Measurements from ENCODE around the gene IRF5.
A peak's percentile ranks its signal among the peaks of the same experiment; 100 is the strongest.
"Not testable (repeated sequence)": the region's sequence is repeated elsewhere in the genome, so short reads cannot be mapped to it uniquely, and the experiment has no call there.

Gene IRF5

DNA sequence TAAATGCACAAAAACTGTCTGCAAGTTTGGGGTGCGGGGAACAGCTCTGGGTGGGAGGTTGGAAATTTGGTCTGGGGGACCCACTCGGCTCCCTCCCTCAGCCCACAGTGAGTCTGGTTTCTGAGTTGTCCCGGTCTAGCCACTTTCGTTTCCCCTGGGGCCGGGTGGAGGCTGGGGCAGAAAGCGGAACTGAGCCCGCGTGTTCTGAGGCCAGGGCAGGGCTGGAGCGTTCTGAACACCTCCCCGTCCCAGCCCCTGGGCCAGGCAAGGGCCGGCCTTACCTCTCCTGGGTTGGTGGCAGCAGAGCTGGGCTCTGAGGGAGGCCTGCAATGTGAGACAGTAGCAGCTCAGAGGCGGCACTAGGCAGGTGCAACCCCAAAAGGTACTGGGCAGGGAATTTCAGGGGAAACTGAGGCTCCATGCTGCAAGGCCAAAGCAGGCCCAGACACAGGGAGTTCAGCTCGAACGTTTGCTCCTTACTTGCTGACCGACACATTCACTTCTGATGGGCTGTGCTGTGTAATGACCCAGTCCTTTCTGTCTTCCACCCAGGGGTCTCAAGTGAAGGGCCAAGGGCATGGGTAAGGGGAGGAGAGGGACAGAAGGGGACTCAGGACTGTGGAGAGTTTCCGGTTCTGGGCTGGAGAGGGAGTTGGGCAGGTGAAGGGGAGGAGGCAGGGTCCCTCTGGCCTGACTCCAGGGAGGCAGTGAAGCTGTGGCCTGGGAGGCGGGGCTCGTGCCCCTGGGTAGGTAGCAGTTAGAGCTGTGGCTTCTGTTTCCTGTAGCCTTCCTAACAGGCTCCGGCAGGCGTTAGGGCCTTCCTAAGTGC lies 3.0 kb downstream of the IRF5 start:
- peaks cover 43% of the 10 kb centered on the region for H3K4me1 ChIP-seq (ENCODE audit: control insufficient read depth, low read length)
- peak overlapping the region; percentile 62 for H3K4me2 ChIP-seq (ENCODE audit: low read length)
- H3K9me3 ChIP-seq (ENCODE audit: control insufficient read depth, insufficient read depth, low read length), result no peaks in the 10 kb centered on the region
- H3K4me3 ChIP-seq (ENCODE audit: low read length), result peak overlapping the region; percentile 76
- H3K9me2 ChIP-seq (replicated peaks; ENCODE audit: control insufficient read depth, low read length), result no peaks in the 10 kb centered on the region
- H3K79me2 ChIP-seq (ENCODE audit: control insufficient read depth, low read length), result peaks cover 10% of the 10 kb centered on the region
- no peak for TF ChIP-seq EZH2phosphoT487 (IDR thresholded peaks at IDR 0.05; ENCODE audit: borderline replicate concordance, low read length)
- TF ChIP-seq, protein P1, sequence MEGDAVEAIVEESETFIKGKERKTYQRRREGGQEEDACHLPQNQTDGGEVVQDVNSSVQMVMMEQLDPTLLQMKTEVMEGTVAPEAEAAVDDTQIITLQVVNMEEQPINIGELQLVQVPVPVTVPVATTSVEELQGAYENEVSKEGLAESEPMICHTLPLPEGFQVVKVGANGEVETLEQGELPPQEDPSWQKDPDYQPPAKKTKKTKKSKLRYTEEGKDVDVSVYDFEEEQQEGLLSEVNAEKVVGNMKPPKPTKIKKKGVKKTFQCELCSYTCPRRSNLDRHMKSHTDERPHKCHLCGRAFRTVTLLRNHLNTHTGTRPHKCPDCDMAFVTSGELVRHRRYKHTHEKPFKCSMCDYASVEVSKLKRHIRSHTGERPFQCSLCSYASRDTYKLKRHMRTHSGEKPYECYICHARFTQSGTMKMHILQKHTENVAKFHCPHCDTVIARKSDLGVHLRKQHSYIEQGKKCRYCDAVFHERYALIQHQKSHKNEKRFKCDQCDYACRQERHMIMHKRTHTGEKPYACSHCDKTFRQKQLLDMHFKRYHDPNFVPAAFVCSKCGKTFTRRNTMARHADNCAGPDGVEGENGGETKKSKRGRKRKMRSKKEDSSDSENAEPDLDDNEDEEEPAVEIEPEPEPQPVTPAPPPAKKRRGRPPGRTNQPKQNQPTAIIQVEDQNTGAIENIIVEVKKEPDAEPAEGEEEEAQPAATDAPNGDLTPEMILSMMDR (IDR thresholded peaks at IDR 0.05; ENCODE audit: low read depth, low read length, poor library complexity, severe bottlenecking), result no peak
- H3K27me3 ChIP-seq (ENCODE audit: control insufficient read depth, low read length), result peaks cover 21% of the 10 kb centered on the region
- H3K36me3 ChIP-seq (ENCODE audit: control insufficient read depth, low read length), result no peaks in the 10 kb centered on the region
- peak overlapping the region; percentile 57 for H3K27ac ChIP-seq (ENCODE audit: low read depth, low read length)
- peaks cover 21% of the 10 kb centered on the region for H3F3A ChIP-seq (ENCODE audit: control insufficient read depth, insufficient read depth)
- H4K20me1 ChIP-seq (ENCODE audit: control insufficient read depth, insufficient read depth, low read depth, low read length), result no peaks in the 10 kb centered on the region; the same call in 1 of the 2 replicates

DNA sequence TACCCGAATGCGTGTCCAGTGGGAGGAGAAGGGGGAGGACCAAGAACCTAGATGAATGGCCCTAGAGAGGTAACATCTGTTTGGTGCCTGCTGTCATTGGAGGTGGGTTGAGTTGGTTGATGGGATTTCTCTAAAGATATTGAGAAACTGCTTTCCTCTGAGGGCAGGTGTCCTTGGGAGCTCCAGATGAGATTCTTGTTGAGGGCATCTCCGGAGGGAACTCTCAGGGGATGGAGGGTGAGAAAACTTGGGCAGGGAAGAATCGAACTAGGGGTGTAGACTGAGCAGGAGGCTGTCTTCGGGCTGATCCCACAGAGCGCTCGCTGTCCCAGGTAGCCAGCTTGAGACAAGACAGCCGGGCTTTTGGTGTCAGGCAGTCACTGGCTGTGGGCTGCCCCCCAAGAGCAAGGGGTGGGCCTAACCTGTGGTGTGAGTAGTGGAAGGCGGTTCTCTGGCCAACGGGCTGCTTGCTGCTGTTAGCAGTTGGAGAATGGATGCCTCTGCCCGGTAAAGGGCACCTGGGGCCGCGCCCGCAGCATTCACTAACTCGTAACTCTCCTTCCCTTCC lies 3.7 kb downstream of the IRF5 start:
- no peaks in the 10 kb centered on the region for H3K36me3 ChIP-seq (ENCODE audit: control insufficient read depth, low read length)
- H3K9me3 ChIP-seq (ENCODE audit: control insufficient read depth, insufficient read depth, low read length), result no peaks in the 10 kb centered on the region
- peaks cover 10% of the 10 kb centered on the region for H3K79me2 ChIP-seq (ENCODE audit: control insufficient read depth, low read length)
- TF ChIP-seq, protein P1 (IDR thresholded peaks at IDR 0.05; ENCODE audit: low read depth, low read length, poor library complexity, severe bottlenecking), result no peak
- TF ChIP-seq EZH2phosphoT487 (IDR thresholded peaks at IDR 0.05; ENCODE audit: borderline replicate concordance, low read length), result no peak
- H3K9me2 ChIP-seq (replicated peaks; ENCODE audit: control insufficient read depth, low read length), result no peaks in the 10 kb centered on the region
- H3K27ac ChIP-seq (ENCODE audit: low read depth, low read length), result peak overlapping the region; percentile 57
- peak overlapping the region; percentile 62 for H3K4me2 ChIP-seq (ENCODE audit: low read length)
- peak overlapping the region; percentile 76 for H3K4me3 ChIP-seq (ENCODE audit: low read length)
- H3F3A ChIP-seq (ENCODE audit: control insufficient read depth, insufficient read depth), result peaks cover 19% of the 10 kb centered on the region
- H3K4me1 ChIP-seq (ENCODE audit: control insufficient read depth, low read length), result peaks cover 43% of the 10 kb centered on the region
- peaks cover 21% of the 10 kb centered on the region for H3K27me3 ChIP-seq (ENCODE audit: control insufficient read depth, low read length)
- no peaks in the 10 kb centered on the region; the same call in 1 of the 2 replicates for H4K20me1 ChIP-seq (ENCODE audit: control insufficient read depth, insufficient read depth, low read depth, low read length)

DNA sequence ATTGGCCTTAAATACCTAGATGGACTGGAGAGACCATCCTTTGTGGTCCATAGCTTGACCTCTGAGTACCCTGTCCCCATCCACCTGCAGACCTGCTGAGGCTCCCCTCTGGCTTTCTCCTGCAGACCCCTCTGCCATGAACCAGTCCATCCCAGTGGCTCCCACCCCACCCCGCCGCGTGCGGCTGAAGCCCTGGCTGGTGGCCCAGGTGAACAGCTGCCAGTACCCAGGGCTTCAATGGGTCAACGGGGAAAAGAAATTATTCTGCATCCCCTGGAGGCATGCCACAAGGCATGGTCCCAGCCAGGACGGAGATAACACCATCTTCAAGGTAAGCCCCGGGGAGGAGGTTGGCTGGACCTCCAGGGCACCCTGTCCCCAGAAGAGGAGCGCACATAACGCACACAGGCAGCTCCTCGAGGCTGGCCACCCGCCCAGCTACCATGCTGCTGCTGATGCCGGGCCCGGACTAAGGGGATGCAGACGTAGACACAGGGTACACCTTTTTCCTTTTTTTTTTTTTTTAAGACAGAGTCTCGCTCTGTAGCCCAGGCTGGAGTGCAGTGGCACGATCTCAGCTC lies 4.3 kb downstream of the IRF5 start:
- peaks cover 13% of the 10 kb centered on the region for H3F3A ChIP-seq (ENCODE audit: control insufficient read depth, insufficient read depth)
- H3K4me3 ChIP-seq (ENCODE audit: low read length), result no peak overlapping the region
- H3K4me2 ChIP-seq (ENCODE audit: low read length), result no peak overlapping the region
- no peaks in the 10 kb centered on the region; the same call in 1 of the 2 replicates for H3K36me3 ChIP-seq (ENCODE audit: control insufficient read depth, low read length)
- TF ChIP-seq EZH2phosphoT487 (IDR thresholded peaks at IDR 0.05; ENCODE audit: borderline replicate concordance, low read length), result no peak
- TF ChIP-seq, protein P1 (IDR thresholded peaks at IDR 0.05; ENCODE audit: low read depth, low read length, poor library complexity, severe bottlenecking), result no peak
- no peaks in the 10 kb centered on the region for H3K9me3 ChIP-seq (ENCODE audit: control insufficient read depth, insufficient read depth, low read length)
- H3K4me1 ChIP-seq (ENCODE audit: control insufficient read depth, low read length), result peaks cover 43% of the 10 kb centered on the region
- no peak overlapping the region for H3K27ac ChIP-seq (ENCODE audit: low read depth, low read length)
- H3K27me3 ChIP-seq (ENCODE audit: control insufficient read depth, low read length), result peaks cover 17% of the 10 kb centered on the region
- no peaks in the 10 kb centered on the region for H3K9me2 ChIP-seq (replicated peaks; ENCODE audit: control insufficient read depth, low read length)
- H4K20me1 ChIP-seq (ENCODE audit: control insufficient read depth, insufficient read depth, low read depth, low read length), result no peaks in the 10 kb centered on the region; the same call in 1 of the 2 replicates
- peaks cover 10% of the 10 kb centered on the region for H3K79me2 ChIP-seq (ENCODE audit: control insufficient read depth, low read length)

DNA sequence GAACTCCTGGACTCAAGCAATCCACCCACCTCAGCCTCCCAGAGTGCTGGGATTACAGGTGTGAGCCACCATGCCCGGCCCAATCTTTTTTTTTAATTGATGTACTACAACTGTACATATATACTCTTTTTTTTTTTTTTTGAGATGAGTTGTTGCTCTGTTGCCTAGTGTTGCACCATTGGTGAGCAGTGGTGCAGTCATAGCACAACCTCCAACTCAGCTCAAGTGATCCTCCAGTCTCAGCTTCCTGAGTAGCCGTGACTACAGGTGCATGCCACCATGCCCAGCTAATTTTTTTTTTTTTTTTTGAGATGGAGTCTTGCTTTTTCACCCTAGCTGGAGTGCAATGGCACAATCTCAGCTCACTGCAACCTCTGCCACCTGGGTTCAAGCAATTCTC lies 5.5 kb downstream of the IRF5 start:
- H3K79me2 ChIP-seq (ENCODE audit: control insufficient read depth, low read length); H4K20me1 ChIP-seq (ENCODE audit: control insufficient read depth, insufficient read depth, low read depth, low read length); H3K27ac ChIP-seq (ENCODE audit: low read depth, low read length); H3K4me2 ChIP-seq (ENCODE audit: low read length); H3K9me3 ChIP-seq (ENCODE audit: control insufficient read depth, insufficient read depth, low read length); H3K27me3 ChIP-seq (ENCODE audit: control insufficient read depth, low read length); H3K4me3 ChIP-seq (ENCODE audit: low read length); H3K9me2 ChIP-seq (replicated peaks; ENCODE audit: control insufficient read depth, low read length); H3K36me3 ChIP-seq (ENCODE audit: control insufficient read depth, low read length): not testable (repeated sequence)
- H3F3A ChIP-seq (ENCODE audit: control insufficient read depth, insufficient read depth), result peaks cover 11% of the 10 kb centered on the region
- peaks cover 37% of the 10 kb centered on the region for H3K4me1 ChIP-seq (ENCODE audit: control insufficient read depth, low read length)
